Measurements from ENCODE around the gene QSOX2.

QSOX2 gene

DNA sequence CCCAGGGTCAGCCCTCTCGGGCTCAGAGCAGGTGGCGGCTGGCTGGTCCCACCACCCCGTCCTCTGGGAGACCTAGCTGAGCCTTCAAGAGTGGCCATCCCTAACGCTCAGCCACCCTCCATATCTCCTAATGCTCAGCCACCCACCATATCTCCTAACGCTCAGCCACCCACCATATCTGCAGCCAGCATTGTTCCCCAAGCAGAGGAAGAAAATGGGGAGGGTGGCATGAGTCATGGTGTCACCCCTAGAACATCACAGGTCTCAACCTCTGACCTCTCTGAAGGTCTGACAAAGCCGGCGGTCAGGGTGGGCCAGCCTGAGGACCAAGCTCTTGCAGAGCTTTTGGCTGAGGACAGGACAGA is 55.4 kb downstream of the QSOX2 start:
- no peak for DNase-seq (ENCODE audit: low spot score)

DNA sequence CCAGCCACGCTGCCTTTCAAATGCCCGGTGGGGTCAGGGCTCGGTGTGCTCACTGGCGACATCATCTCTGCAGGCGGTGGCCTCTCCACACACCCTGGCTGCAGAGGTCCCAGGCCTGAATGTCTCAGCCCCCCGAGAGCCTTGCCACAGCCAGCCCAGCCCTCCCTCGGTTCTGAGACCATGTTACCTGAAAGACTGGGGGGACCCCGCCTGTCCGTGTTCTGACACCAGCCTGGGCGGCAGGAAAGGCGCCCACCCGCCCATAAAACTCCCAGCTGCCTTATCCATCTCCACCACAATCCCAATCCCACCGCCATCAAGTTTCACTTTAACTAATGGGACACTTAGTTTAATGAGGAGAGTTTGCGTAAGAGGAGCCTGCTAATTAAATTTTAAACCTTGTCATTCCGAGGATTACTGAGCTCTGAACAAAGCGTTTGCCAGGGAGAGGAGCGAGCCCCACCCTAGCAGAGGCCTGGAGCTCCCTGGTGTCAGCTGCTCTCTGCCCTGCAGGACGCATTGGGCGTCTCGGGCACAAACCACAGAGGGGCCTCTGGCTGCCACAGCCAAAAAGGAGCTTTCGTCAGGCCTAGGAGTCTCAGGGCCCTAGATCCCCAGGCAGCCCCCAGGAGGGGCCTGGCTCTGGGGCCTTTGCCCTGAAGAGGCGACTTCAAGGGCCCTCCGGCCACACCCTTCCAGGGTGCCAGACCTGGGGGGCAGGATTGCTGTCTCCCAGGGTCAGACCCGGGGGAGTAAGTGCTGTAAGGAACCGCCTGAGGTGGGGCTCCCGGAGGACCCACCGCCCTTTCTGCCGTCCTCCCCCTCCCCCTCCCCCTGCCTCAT is 56.0 kb downstream of the QSOX2 start:
- no peak for DNase-seq (ENCODE audit: low spot score)

DNA sequence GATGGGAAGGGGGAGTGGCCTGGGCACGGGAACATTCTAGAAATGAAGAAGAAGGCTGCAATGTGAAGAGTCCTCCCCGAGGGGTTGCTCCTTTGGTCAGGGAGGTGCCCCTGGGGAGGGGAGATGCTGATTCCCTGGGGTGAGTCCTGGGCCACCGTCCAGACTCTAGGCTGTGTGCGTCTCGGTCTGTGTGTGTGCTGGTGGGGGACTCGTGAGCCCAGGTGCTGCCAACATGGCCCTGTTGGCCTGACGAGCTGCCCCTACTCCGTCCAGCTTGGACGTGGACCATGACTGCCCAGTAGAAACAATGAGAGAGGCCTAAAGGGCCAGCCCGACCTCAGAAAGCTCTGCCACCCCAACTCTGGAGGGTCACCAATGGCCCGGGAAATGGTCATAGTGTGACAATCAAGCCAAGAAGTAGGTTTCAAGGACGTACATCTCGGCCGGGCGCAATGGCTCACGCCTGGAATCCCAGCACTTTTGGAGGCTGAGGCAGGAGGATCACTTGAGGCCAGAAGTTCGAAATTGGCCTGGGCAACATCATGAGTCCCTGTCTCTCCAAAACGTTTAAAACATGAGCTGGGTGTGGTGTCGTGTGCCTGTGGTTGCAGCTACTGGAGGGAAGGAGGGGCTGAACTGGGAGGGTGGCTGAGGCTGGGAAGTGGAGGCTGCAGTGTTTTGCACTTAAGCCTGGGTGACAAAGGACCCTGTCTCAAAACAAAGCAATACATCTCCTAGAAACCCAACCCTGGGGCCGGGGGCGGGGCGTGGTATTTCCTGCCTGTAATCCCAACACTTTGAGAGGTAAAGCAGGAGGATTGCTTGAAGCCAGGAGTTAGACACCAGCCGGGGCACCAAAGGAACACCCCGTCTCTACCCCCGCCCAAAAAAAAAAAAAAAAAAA is 57.7 kb downstream of the QSOX2 start:
- no peak for DNase-seq (ENCODE audit: low spot score)

DNA sequence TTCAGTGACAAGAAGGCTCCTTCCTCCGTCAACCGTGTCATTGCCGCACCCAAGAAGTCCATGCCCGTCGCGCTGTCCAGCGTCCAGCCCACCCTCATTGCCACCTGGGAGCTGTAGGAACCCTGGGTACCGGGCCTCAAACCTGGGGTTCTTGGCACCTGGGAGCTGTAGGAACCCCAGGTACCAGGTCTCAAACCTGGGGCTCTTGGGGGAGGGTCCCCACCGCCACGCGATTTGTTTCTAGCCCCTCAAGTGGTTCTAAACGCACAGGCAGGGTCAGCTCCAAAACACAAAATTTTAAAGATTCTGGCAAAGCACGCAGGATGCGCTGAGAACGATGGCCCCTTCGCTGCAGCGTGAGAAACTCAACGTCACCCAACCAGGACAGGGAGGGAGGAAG is 58.4 kb downstream of the QSOX2 start:
- no peak for DNase-seq (ENCODE audit: low spot score)

DNA sequence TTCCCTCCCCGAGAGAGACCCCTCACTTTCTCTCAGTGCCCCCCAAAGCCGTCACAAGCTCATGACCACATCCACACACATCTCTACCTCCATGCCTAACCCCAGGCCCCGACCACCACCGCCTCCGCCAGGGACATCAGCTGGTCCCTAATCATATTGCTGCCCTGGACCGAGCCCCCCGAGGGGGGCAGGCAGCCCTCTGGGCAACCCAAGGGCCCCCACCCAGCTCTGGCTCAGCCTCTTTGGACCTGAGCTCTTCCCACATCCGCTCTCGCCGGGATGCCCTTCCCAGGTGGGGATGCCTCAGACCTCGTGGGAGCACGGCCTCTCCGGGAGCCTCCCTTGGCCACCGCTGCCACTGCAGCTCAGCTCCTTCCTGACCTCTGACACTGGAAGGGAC is 59.2 kb downstream of the QSOX2 start:
- DNase-seq (ENCODE audit: low spot score), result no peak

DNA sequence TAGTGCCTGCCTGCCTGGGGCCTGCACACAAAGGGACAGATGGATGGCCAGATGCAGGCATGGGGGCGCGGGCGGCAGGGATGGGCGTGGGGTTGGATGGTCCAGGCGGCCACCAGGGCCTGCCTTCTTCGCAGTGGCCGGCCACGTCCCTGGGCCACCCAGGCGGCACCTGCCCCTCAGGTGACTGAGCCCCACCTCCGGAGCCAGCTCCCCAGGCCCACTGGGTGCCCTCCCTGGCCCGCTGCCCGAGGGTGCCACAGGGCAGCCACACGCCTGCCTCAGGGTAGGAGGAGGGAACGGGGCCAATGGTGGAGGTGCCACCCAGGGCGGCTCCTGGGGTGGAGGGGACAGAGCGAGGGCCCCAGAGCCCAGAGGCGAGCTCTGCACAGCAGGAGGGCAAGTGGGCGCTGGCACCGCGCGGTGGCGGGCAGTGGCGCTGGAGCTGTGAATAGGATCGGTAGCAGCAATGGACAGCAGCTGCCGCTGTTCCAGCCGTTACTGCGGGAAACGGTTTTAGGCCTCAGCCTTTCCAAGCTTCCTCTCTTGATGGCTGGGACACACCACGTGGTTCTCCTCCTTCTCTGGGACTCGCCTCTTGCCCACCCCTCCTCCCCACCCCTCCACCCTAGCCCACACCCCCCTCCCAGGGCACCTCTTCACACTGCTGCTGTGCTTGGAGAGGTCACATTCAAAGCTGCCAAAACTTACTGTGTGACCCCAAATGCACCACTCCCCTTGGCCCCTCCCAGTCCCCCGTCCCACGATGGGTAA is 59.8 kb downstream of the QSOX2 start:
- no peak for DNase-seq (ENCODE audit: low spot score)

DNA sequence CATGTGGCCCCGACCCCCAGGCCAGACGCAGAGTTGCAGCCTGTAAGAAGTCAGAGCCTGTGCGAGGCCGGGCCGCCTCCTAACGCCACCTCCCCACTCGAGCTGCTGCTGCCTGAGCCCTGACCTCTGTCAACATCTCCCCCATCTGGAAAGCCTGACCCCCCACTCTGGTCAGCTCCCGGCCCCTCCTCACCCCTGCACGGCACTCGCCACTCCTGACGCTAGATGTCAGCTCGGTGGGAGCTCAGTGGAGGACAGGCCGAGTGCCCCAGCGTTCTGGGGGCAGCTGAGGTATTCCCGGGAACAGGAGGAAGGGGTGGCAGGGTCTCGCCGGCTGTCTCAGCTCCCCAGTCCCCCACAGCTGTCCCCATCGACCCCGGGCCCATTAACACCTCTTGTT is 60.5 kb downstream of the QSOX2 start:
- DNase-seq (ENCODE audit: low spot score), result no peak

DNA sequence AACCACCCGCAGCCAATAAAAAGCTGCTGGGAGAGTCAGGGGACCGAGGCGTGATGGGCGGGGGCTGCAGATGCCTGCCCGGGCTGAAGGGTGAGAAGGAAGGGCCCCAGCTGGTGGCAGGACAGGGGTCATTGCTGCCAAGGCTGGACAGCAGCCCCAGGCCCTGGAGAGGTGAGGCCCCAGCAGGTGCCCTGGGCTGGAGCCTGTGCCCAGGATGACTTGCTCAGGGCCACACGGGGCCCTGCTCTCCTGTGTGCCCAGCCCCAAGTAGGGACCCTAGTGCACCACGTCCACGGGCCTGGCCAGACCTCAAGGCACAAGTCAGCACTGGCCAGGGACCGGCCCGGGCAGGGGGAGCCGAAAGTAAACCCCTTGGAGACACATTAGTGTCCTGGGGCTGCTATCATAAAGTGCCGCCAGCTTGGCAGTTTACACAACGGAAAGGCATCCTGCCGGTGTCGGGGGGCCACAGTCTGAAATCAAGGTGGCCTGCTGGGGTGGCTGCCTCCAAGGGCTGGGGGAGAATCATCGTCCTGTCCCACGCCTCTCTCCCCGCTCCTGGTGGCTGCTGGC is 62.7 kb downstream of the QSOX2 start:
- no peak for DNase-seq (ENCODE audit: low spot score)

DNA sequence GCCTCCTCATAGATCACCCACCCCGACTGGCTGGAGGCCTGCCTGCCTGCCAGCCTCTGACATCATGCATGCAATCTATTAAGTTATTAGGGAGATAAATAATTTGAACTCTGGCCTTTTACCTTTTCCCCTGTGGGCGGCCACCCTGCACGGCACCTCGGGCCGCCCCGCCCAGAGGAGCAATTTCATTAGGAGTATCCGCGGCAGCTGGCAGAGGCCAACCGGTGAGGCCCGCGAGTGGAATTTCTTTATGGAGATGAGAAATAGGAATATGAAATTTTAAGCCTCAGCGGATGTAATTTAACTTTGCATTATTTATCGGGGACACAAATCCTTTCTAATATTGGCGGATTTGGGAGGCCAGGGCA is 63.2 kb downstream of the QSOX2 start:
- DNase-seq (ENCODE audit: low spot score), result no peak

DNA sequence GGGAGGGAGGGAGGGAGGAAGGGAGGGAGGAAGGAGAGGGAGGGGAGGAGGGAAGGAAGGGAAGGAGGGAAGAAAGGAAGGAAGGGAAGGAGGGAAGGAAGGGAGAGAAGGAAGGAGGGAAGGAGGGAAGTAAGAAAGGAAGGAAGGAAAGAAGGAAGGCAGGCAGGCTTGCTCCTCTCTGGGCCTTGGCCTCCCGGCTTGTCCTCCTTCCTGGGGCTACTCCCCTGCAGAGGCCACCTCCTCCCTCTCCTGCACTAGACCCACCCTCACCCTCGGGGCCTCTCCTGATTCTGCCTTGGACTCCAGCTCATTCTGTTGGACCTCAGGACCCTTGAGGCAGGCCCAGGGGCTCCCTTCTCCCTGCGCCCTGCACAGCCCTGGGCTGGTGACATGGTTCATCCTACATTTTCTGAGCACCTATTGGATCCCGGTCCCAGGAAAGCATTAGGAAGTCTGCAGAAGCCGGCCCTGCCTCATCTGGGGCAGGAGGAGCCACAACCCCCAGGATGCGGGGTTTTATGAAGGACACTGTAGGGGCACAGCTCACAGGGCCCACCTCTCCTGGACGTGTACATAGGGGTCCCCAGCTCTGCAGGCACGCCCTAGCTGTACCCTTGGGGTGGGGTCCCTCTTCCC is 63.7 kb downstream of the QSOX2 start:
- no peak for DNase-seq (ENCODE audit: low spot score)

DNA sequence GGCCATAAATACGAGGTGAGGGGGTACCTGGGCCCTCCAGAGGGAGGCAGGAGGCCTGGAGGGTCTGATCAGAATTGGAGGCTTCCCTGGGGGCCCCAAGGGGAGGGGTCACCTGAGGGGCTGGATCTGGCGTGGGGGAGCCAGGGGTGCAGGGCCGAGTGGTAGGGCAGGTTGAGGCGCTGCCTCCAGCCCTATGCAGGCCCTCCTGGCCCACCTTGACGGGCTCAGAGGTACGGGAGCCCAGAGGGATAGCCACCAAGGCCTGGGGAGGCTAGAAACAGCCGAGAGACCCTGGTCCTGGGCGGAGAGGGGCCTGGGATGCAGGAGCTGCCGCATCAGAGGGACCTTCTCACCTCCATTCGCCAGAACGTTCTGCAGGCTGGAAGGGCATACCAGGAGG is 65.0 kb downstream of the QSOX2 start:
- no peak for DNase-seq (ENCODE audit: low spot score)

DNA sequence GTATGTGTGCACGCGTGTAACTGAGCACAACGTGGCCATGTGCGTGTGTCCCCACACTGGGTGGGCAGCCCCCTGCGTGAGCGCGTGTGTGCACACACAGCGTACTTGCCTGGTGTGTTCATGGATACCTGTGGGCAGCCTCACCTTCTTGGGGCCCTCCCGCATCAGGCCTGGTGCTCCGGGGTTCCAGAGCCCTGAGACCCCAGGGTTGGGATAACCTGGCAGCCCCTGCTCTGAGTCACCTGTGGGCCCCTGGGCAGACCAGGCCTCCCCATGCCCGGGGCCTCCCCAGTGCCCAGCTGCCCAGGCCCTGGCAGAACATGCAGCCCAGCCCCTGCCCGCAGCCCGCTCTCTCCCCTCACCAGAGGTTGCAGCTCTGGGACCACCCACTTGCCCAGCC is 65.9 kb downstream of the QSOX2 start:
- no peak for DNase-seq (ENCODE audit: low spot score)

DNA sequence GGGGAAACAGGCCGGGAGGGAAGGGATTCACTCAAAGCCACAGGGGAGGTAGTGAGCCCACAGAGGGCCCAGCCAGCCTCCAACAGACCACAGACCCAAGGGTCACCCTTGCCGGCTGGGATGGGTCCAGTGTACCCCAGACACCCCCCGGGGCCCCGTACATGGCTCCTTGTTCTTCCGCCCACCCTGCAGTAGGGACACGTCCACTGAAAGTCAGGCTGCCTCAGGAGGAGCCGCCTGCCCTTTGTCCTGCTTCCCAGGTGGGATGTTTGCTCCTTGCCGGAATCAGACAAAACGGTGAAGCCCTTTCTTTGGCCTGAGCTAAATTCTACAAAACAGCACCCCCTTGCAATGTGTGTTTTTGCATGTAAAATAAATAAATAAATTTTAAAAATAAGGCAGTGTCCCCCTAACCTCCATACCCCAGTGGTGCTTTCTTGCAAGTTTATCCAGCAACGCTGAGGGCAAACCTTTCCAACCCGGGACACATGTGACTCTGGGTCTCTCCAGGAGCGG is 66.5 kb downstream of the QSOX2 start:
- DNase-seq (ENCODE audit: low spot score), result no peak

DNA sequence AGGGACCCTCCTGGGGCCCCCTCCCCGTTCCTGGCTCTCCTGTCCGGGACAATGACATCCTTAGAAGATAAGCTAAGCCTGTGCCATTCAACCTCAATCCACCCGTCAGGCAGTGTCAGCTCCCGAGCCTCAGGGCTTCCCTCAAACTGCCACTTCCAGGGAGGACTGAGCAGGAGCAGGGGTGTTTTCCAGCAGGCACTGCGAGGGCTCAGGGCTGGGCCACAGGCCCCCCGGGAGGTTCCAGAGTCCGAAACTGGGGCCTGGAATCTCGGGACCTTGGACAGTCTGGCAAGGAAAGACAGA is 66.9 kb downstream of the QSOX2 start:
- DNase-seq (ENCODE audit: low spot score), result peak; percentile 42

DNA sequence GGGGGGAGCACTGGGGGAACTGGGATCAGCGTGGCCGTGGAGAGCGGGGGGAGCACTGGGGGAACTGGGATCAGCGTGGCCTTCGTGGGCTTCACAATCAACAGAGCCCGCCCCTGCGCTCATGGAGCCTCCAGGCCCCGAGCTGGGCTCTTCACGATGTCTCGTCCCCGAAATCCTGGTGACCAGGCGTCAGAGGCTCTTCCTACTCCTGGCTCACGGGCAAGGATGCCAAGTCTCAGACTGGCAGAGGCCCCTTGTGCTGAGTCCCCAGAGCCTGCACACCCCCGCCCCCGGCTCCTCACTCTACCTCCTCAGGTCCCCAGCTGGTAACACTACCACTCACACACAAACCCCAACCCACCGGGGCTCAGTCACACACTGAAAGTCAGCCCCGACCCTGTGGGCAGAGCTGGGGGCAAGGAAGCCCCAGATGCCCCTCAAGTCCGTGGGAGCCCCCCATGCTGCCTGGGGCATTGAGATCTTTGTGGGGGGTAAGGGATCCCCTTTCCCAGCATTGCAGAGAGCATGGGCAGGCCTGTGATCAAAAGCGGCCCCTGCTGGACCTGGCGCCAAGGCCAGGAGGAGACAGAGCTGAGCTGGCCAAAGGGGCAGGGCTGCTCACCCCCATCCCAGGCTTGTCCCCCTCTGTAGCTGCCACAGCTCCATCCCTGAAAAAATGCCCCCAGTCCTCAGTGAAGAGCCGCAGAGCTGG is 67.4 kb downstream of the QSOX2 start:
- no peak for DNase-seq (ENCODE audit: low spot score)

DNA sequence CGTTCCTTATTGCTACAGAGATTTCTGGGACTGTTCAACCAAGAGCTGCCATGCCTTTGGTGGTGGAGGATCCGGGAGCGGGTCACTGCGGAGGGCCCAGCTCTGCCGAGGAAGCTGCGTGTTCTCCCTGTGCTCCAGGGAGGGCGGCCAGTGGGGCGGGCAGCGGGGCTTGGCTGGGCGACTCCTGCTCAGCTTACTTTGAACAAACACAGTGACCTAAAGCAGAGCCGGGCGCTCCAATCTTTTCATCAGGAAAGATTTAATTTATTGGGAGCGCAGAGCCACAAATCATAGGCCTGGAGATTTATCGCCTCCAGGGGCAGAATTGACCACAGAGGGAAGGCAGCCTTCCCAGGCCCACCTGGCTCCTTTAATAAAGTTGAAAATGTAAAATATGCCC is 68.4 kb downstream of the QSOX2 start:
- no peak for DNase-seq (ENCODE audit: low spot score)

DNA sequence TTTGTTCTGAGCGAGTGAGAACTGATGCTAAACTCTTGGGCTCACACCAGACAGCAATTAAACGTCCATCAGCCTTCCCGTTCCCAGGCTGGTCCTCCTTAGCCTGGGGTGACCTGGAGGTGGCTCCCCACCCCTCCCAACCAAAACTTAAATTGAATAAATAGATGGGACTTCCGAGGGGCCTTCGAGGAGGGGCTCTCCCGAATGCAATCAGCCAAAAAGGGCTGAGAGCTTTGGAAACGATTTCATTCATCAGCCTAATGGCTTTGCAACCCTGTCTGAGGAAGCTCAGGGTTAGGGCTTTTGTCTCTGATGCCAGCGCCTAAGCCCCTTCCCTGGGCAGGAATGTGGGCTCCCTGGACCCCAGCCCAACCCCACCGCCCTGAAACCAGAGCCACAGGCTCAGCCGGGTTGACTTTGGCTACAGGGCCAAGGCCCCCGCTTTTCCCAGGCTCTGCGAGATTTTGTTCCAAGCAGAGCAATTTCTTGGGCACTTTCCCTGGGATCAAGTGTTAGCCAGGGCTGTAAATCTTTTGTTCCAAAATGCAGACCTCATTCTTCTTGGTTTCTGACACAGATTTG is 69.9 kb downstream of the QSOX2 start:
- DNase-seq (ENCODE audit: low spot score), result no peak

DNA sequence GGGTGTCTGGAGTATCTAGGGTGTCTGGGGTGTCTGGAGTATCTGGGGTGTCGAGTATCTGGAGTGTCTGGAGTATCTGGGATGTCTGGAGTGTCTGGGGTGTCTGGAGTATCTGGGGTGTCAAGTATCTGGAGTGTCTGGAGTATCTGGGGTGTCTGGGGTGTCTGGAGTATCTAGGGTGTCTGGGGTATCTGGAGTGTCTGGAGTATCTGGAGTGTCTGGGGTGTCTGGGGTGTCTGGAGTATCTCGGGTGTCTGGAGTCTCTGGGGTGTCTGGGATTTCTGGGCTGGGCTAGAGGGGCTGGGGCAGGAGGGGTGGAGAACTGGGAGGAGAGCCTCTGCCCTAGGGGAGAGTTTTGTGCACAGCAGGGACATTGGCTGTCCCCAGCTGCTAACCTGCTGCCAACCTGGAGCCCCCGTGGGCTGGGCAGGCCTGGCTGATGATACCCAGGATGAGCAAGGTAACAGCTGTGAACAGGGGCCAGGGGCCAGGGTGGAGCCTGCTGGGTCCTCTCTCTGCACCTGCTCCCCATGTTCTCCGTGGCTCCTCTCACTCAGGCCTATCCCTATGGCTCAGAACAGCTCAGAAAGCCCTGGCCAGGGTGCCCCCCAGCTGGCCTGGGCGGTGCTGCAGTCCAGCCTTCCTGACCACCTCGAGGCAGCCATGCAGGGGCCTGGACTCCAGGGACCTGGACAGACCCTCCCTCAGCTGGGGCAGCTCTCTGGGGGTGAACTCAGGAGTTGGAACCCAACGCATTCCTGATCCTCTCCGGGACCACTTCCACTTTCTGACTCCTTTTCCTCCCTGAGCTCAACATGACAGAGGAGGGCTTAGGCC is 70.6 kb downstream of the QSOX2 start:
- no peak for DNase-seq (ENCODE audit: low spot score)

DNA sequence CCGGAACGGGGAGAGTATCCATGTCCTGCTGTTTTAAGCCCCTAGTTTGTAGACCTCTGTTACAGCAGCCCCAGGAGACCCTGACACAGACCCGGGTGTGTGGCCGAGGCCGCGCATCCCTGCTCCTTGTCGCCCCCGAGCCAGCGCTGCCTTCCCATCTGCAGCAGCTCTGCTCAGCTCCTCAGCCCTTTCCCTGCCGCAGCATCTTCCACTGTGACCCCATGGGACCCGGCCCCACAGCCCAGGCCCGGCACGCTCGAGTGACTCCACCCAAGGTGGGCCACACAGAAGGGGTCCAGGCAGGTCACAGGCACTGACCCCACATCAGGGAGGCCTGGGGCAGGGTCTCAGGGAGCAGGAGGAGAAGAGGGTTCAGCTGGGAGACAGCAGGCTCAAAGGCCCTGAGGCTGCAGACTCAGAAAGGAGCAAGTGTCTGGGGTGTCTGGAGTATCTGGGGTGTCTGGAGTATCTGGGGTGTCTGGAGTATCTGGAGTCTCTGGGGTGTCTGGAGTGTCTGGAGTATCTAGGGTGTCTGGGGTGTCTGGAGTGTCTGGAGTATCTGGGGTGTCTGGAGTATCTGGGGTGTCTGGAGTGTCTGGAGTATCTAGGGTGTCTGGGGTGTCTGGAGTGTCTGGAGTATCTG is 71.8 kb downstream of the QSOX2 start:
- no peak for DNase-seq (ENCODE audit: low spot score)

All from HuH-7.5 (cell line).